A673 (cell line): ENCODE results near the gene FOXP2.

Source experiments
- EZH2 ChIP-seq: fragments of 200-600 bp; sonication (generic); IDR thresholded peaks from 2 replicates; pipeline ENCODE4 v1.6.1; 2017; ENCODE audit warnings: borderline replicate concordance, low read depth, mild to moderate bottlenecking, mixed read lengths, antibody characterized with exemption, low read length; ENCODE audit not compliant: poor library complexity, severe bottlenecking
- TF ChIP-seq, protein P1 (sequence below): fragments of 300-800, 200-600 bp; sonication (generic); conservative IDR thresholded peaks from 2 replicates; pipeline ENCODE4 v1.5.1; 2017; ENCODE audit warnings: low read depth, mild to moderate bottlenecking, antibody characterized with exemption, low read length, moderate library complexity, mixed read lengths

DNA sequence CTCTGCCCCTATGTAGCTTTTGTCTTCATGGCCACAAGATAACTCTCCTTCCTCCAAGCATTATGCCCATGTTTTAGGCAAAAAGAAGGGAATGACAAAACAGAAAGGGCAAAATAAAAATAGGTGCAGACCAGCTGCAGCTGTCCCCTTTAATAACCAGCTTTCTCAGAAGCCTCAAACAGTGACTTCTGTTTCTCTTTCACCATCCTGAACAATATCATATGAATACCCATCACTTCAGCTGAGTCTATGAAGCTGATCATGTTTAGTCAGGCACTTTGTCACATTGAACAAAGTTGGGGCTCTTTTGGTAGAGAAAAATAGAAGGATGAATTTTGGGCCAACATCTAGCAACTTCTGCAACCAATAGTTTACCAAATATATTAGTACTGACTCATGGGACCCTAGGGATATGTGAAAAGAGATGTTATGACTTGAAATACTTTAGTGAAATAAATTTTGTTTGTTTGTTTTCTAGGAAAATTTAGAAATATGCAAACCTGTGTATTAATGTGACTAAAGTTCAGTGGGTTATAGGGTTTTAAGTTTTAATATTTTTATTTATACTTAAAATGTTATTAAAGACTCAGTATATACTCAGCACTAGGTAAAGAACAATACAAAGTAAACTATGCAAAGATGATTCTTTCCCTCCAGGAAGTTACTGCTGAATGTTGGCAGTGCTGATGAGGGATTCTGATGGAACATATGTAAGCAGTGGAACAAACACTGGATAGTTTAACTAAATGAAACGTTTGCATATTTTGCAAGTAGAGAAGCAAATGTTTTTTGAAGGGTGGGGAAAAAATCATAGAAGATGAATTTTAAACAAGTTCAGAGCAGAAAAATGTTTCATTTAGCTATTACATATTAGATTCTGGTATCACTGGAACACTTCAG, 133.7 kb downstream of the FOXP2 start:
- TF ChIP-seq, protein P1, sequence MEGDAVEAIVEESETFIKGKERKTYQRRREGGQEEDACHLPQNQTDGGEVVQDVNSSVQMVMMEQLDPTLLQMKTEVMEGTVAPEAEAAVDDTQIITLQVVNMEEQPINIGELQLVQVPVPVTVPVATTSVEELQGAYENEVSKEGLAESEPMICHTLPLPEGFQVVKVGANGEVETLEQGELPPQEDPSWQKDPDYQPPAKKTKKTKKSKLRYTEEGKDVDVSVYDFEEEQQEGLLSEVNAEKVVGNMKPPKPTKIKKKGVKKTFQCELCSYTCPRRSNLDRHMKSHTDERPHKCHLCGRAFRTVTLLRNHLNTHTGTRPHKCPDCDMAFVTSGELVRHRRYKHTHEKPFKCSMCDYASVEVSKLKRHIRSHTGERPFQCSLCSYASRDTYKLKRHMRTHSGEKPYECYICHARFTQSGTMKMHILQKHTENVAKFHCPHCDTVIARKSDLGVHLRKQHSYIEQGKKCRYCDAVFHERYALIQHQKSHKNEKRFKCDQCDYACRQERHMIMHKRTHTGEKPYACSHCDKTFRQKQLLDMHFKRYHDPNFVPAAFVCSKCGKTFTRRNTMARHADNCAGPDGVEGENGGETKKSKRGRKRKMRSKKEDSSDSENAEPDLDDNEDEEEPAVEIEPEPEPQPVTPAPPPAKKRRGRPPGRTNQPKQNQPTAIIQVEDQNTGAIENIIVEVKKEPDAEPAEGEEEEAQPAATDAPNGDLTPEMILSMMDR = no peak
- TF ChIP-seq EZH2 = no peak
